ENCODE data around the gene KCNC3. TPM values are rescaled to one million over a fixed set of nuclear protein-coding genes. Genes with fewer than 3 reads are reported as not detected.

KCNC3 gene
- total and polyA plus RNA-seq, 4 donors: 0.56 to 1.6 (median 1.1) TPM

DNA sequence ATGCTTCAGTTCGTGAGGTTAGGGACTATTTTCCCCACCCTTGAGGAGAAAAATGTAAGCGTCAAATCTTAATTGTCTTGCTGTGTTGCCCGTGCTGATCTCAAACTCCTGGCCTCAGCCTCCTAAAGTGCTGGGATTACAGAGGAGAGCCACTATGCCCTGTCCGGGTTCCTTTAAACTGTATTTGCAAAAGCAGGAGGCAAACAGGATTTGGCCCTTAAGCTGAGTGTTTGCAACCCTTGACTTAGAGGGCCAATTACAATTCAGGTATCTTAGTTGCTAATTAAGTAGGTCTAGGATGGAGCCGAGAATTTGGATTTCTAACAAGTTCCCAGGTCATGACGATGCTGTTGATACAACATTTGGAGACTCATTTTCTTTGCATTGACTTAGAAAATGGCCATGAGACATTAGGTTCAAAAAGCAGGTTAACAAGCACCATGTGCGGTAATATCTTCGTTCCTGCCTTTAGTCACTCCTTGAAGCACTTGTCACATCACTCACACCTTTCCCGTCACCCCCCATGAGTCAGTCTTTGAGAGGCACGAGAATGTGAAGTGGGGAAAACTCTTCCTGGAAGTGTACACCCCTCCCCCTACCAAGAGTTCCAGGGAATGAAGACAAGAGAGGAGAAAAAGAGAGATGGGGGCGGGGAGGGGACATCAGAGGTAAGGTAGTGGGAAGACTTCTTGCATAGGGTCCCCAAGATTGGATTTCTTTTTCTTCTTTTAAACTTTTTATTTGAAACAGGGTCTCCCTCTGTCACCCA is 33.7 kb upstream of the KCNC3 start:
- H3K4me1 ChIP-seq (ENCODE audit: control insufficient read depth in 4 of 4, insufficient read depth in 4 of 4, low read length in 3 of 4): peaks cover 0 to 6% (median under 1%) of the 10 kb centered on the region in 4 donors
- no peak overlapping the region for H3K4me3 ChIP-seq (ENCODE audit: low read depth in 1 of 3, low read length in 3 of 3)
- WGBS: 75% methylated on average over 11 of the region's 11 CpGs
- H3K27me3 ChIP-seq (ENCODE audit: control insufficient read depth in 4 of 4, insufficient read depth in 4 of 4, low read length in 3 of 4): no peaks in the 10 kb centered on the region
- TF ChIP-seq, protein P1, sequence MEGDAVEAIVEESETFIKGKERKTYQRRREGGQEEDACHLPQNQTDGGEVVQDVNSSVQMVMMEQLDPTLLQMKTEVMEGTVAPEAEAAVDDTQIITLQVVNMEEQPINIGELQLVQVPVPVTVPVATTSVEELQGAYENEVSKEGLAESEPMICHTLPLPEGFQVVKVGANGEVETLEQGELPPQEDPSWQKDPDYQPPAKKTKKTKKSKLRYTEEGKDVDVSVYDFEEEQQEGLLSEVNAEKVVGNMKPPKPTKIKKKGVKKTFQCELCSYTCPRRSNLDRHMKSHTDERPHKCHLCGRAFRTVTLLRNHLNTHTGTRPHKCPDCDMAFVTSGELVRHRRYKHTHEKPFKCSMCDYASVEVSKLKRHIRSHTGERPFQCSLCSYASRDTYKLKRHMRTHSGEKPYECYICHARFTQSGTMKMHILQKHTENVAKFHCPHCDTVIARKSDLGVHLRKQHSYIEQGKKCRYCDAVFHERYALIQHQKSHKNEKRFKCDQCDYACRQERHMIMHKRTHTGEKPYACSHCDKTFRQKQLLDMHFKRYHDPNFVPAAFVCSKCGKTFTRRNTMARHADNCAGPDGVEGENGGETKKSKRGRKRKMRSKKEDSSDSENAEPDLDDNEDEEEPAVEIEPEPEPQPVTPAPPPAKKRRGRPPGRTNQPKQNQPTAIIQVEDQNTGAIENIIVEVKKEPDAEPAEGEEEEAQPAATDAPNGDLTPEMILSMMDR (IDR thresholded peaks at IDR 0.05; ENCODE audit: low read depth, low read length, missing input control): no peak
- TF ChIP-seq RAD21 (IDR thresholded peaks at IDR 0.05): no peak
- no peak for TF ChIP-seq FOXA1 (IDR thresholded peaks at IDR 0.05)
- TF ChIP-seq EGR1 (IDR thresholded peaks at IDR 0.05; ENCODE audit: low read depth in 2 of 2): no peak
- TF ChIP-seq, protein P2, sequence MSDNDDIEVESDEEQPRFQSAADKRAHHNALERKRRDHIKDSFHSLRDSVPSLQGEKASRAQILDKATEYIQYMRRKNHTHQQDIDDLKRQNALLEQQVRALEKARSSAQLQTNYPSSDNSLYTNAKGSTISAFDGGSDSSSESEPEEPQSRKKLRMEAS (IDR thresholded peaks at IDR 0.05): no peak
- TF ChIP-seq, protein P3, sequence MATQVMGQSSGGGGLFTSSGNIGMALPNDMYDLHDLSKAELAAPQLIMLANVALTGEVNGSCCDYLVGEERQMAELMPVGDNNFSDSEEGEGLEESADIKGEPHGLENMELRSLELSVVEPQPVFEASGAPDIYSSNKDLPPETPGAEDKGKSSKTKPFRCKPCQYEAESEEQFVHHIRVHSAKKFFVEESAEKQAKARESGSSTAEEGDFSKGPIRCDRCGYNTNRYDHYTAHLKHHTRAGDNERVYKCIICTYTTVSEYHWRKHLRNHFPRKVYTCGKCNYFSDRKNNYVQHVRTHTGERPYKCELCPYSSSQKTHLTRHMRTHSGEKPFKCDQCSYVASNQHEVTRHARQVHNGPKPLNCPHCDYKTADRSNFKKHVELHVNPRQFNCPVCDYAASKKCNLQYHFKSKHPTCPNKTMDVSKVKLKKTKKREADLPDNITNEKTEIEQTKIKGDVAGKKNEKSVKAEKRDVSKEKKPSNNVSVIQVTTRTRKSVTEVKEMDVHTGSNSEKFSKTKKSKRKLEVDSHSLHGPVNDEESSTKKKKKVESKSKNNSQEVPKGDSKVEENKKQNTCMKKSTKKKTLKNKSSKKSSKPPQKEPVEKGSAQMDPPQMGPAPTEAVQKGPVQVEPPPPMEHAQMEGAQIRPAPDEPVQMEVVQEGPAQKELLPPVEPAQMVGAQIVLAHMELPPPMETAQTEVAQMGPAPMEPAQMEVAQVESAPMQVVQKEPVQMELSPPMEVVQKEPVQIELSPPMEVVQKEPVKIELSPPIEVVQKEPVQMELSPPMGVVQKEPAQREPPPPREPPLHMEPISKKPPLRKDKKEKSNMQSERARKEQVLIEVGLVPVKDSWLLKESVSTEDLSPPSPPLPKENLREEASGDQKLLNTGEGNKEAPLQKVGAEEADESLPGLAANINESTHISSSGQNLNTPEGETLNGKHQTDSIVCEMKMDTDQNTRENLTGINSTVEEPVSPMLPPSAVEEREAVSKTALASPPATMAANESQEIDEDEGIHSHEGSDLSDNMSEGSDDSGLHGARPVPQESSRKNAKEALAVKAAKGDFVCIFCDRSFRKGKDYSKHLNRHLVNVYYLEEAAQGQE (IDR thresholded peaks at IDR 0.05): no peak
- no peak for TF ChIP-seq TAF1 (conservative IDR thresholded peaks at IDR 0.05)
- TF ChIP-seq RXRA (IDR thresholded peaks at IDR 0.05): no peak
- no peak for TF ChIP-seq HNF4A (conservative IDR thresholded peaks at IDR 0.05)
- no peak for TF ChIP-seq YY1 (IDR thresholded peaks at IDR 0.05)
- DNase-seq (ENCODE audit: low spot score): no peak
- no peaks in the 10 kb centered on the region for H3K9me3 ChIP-seq (ENCODE audit: control insufficient read depth in 4 of 4, low read length in 3 of 4)
- H3K9ac ChIP-seq (ENCODE audit: low read depth in 1 of 2, low read length in 2 of 2): no peak overlapping the region
- H3K27ac ChIP-seq (ENCODE audit: low read depth in 1 of 2, low read length in 2 of 2): no peak overlapping the region
- H3K36me3 ChIP-seq (ENCODE audit: control insufficient read depth in 4 of 4, insufficient read depth in 3 of 4, low read depth in 1 of 4, low read length in 3 of 4): no peaks in the 10 kb centered on the region

DNA sequence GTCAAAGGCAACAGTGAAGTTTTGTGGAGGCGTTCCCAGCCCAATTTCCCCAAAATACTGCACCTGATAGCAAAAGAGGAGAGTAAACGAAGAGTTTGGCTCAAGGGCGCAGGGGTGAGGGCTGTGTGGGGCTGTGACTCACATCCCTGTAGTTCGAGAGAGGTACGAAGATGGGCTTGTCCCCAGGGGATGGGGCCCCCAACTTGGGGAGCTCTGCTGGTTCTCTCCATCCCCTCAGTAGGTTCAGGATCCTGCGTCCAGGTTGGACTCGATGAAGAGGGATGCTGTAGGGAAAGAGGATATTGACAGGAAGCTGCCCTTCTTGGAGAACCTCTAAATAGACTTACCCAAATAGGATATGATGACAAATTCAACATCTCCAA is 32.8 kb upstream of the KCNC3 start:
- WGBS: 94% methylated on average over 7 of the region's 7 CpGs
- H3K4me1 ChIP-seq (ENCODE audit: control insufficient read depth in 4 of 4, insufficient read depth in 4 of 4, low read length in 3 of 4): peaks cover 0 to 10% (median 5%) of the 10 kb centered on the region in 4 donors
- H3K4me3 ChIP-seq (ENCODE audit: low read depth in 1 of 3, low read length in 3 of 3): no peak overlapping the region
- H3K27me3 ChIP-seq (ENCODE audit: control insufficient read depth in 4 of 4, insufficient read depth in 4 of 4, low read length in 3 of 4): no peaks in the 10 kb centered on the region
- H3K9ac ChIP-seq (ENCODE audit: low read depth in 1 of 2, low read length in 2 of 2): no peak overlapping the region
- TF ChIP-seq, protein P4, sequence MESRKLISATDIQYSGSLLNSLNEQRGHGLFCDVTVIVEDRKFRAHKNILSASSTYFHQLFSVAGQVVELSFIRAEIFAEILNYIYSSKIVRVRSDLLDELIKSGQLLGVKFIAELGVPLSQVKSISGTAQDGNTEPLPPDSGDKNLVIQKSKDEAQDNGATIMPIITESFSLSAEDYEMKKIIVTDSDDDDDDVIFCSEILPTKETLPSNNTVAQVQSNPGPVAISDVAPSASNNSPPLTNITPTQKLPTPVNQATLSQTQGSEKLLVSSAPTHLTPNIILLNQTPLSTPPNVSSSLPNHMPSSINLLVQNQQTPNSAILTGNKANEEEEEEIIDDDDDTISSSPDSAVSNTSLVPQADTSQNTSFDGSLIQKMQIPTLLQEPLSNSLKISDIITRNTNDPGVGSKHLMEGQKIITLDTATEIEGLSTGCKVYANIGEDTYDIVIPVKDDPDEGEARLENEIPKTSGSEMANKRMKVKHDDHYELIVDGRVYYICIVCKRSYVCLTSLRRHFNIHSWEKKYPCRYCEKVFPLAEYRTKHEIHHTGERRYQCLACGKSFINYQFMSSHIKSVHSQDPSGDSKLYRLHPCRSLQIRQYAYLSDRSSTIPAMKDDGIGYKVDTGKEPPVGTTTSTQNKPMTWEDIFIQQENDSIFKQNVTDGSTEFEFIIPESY (IDR thresholded peaks at IDR 0.05): no peak
- H3K27ac ChIP-seq (ENCODE audit: low read depth in 1 of 2, low read length in 2 of 2): no peak overlapping the region
- no peaks in the 10 kb centered on the region for H3K36me3 ChIP-seq (ENCODE audit: control insufficient read depth in 4 of 4, insufficient read depth in 3 of 4, low read depth in 1 of 4, low read length in 3 of 4)
- DNase-seq (ENCODE audit: low spot score): no peak
- no peaks in the 10 kb centered on the region for H3K9me3 ChIP-seq (ENCODE audit: control insufficient read depth in 4 of 4, low read length in 3 of 4)
